Kidney tubule cell (primary cell): Measurements from ENCODE around the gene NT5DC1.

Experiments used
- DNase-seq: peaks from one replicate; pipeline ENCODE4 v3.0.0-alpha.2; 2018; ENCODE audit warnings: low spot score

NT5DC1 gene

DNA sequence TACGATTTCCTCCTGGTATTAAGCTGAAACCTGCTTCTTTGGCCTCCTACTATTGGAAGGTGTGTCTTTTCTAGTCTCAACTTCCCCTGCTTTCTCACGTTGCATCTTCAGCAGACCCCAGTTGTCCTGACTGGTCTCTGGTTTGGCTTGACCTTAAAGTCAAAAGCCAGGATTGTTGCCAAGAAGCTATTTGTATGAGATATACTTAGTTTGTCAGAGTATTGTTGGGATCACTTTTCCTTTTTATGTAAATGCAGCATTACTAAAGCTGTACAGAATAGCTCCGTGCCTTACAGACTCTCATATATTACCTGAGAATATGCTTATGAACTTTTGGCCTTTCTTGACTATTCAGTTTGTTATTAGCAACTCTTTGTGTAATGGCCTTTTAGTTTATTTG is 92.1 kb downstream of the NT5DC1 start:
- no peak for DNase-seq

DNA sequence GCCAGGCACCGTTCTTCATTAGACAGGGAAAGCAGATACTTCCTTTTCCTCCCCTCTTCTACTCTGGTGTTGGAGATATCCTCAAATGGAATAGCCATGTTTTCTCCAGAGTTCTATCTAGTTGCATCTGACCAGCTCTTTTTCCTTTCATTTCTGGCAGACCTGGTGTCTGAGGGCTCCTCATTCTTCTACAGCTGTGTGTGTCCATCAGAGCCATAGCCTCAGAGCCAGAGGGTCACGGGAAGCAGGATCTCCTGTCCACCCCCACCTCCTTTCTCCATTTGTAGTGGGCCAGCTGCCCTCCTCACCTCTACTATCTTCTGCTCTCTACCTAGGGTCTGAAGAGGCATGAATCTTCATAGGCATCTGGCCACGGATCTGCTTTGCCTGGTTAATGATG is 96.2 kb downstream of the NT5DC1 start:
- no peak for DNase-seq

DNA sequence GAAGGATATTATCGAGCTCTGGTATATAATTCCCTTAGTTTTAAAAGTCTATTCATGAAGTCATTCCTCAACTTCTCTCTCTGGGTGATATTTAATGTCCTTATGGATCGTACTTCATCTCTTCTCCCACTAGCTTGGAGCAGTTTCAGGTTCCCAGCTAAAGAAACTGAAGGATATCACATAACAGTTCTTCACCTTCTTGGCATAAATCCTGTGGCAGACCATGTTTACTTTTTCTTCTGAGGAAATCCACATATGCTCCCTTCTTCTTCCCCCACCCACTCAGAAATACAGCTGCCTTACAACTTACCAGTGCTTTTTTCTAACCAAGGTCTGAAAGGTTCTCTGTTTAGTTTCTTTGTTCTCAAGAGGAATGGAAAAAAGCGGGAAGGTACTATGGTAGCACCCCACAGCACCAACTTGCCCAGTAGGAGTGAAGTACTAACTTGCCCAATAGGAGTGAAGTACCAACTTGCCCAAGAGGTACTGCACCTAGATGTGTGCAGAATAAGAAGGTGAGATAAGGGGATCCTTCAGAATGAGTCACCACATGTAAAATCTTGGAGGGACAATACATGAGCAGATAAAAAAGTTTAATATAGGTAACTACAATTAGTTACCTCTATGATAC is 100.1 kb downstream of the NT5DC1 start:
- no peak for DNase-seq

DNA sequence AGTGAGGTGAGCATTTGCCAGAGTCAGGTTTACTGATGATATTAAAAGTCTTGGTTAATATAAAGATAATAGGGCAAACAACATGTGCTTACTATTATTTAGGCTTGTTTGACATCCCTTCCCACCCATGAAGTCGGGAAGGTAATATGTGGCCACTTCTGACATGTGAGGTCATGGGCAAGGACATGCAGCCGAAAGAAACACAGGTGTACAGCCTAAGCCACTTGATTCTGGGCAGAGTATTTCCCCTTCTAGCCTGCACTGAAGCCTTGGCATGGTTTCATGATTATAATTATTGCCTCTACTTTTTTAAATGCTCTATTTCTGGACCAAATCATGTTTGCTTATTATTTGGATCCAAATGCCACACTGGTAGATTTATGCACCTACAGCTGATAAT is 100.9 kb downstream of the NT5DC1 start:
- DNase-seq = no peak

DNA sequence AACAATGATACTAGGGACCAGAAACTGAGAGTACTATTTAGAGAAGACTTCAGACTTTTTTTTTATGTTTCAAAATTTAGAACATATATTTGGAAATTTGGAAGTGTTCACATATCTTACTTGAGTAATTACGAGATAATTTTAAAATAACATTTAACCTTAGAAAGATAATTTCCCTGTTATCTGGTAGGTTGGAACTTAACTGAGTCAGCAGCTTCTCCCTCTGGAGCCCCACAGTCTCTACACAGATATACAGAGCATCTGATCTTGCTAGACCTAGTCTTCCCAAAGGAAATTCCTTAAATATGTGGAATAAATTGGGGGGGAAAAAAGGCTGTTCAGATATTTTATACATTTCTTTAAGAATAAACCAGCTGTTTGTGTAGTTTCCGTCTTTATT is 104.6 kb downstream of the NT5DC1 start:
- DNase-seq = no peak

DNA sequence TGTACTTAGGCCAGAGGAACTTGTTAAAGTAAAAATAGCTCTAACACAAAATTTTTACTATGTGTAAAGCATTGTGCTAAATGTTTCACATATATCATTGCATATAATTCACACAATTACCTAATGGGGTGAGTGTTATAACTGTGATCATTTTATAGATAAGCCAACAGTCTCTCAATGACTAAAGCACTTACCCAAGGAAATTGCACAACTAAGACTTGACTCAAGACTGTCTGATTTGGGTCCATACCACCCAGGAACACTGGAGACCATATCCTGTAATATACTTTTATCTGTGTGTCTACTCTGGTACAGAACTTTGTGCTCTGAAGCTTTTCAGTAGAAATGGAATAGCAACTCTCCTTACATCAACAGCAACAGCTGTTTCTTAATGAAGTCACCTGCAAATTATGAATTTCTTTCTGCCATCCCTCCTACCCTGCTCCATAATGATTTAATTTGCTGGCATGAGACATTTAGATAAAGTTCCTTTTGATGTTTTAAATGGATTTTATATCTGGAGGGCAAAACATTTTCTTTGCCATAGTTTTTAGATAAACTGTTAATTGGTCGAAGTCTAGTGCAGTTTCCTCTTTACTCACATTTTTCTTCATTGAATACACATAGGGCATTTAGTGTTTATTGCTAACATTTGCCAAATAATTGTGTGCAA is 105.7 kb downstream of the NT5DC1 start:
- peak; percentile 14 for DNase-seq

DNA sequence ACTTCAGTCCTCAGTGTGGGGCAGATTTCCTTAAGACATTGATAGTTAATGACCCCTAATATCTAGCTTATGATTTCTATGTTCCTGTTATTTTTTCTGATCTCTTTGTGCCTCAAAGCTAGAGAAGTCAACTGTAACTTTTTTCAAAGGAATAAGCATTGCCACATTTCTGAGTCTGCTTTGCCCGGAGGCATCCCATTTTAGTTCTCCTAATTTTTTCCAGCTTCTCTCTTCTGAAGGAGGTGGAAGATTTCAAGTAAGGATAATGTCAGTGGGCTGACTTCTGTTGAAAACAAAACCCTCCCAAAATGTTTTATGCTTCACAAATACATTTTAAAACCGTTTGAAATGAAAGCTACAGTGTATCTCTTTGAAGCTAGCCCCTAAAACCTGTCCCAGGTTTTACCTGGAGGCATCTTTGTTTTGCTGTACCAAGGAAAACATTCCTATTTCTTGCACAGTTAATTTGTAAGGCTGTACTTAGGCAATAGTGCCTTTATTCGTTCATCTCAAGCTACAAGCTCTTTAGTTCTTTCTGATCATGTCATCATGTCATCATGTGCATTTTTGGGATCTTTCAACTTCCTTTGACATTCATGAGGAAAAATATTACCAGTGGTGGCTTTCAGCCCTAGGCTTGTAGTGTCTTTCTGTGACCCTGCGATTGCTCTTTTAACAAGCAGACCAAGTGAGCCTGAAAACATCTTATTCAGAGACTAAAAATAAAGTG is 107.6 kb downstream of the NT5DC1 start:
- DNase-seq = no peak

DNA sequence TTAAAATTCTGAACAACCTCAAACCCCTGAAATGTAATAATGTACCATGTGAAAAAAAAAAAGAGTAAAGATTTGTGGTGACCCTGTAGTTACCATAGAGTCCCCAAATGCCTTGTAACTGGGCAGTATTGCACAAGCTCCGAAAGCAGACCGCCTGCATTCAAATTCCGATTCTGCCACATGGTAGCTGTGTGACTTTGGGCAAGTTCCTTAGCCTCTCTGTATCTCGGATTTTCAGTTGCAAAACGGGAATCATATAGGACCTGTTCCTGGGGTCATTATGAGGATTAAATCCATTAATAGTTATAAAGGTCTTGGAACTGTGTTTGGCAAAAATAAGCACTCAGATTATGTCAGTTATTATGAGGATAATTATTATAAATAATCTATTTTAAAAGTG is 109.7 kb downstream of the NT5DC1 start:
- no peak for DNase-seq

DNA sequence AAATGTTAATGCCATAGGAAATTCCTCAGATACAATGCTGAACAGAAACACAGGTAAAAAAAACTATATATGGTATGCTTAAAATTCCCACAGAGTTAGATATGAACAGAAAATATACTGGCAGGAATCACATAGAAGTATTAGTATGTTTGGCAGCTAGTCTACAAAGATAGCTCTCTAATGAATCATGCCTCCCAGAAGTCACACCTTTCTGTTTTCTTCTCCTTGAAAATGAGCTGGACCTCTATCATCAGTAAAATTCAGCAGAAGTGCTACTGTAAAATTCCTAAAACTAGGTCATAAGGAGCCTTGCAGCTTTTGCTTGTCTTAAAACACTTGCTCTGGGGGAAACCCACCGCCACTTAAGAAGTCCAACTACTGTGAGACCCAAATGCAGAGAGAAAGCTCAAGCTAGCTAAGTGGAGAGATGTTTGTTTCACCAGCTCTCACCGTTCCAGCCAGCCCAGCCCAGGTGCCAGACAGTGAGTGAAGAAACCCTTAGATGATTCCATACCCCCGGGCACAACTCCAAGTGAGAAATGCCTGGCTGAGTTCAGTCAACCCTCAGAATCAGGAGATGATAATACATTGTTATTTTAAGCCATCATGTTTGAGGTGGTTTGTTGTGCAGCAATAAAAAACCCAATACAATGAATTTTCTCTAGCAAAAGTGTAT is 110.2 kb downstream of the NT5DC1 start:
- DNase-seq = peak; percentile 81

DNA sequence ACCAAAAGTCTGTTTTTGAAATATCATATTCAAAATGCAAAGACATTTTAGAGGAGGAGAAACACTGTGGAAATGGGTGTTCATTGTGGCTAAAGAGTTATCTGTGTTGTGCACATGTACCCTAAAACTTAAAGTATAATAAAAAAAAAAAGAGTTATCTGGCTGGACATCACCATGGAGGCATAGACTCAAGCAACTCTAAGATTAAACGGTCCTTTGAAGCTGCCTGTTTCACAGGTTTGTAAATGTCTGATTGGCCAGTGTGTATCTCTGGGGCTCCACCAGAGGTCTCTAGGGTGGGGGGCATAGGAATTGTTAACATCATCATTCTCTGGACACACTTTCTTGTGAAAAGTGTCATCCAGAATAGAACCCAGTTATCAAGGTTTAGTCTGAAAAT is 114.0 kb downstream of the NT5DC1 start:
- no peak for DNase-seq

DNA sequence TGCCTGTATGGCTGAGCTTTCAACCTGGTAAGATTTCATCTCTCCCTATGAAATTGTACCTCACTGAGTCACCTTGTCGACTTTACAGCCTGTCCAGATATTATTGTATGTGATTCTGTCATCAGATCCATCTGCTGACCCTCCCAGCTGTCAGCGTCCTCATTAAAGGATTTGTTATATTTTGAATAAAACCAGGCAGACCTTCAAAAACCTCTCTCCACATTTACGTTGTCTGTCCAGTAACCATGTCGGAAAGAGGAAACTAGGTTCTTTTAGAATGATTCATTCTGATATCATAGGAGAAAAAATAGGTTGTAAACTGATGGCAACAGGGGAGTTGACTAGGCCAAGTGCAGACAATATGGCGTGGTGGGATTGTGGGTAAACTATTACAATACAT is 114.8 kb downstream of the NT5DC1 start:
- peak; percentile 14 for DNase-seq

DNA sequence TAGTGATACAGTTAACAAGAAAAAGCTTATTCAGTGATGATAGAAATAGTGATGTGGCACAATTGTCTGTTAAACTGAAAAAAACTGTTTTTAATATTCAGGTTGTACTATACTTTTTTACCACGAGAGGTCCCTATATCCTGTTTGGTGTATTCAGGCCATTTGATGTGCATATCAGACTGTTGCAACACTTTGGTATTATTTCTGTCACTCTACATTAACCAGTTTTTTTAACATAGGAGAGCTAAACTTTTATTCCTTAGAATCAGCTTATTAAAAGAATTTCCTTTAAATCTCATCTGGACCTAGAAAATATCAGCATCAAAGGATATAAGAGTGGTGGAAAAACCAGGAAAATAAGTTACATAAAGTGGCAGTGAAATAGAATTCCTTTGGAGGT is 116.4 kb downstream of the NT5DC1 start:
- DNase-seq = peak; percentile 44

DNA sequence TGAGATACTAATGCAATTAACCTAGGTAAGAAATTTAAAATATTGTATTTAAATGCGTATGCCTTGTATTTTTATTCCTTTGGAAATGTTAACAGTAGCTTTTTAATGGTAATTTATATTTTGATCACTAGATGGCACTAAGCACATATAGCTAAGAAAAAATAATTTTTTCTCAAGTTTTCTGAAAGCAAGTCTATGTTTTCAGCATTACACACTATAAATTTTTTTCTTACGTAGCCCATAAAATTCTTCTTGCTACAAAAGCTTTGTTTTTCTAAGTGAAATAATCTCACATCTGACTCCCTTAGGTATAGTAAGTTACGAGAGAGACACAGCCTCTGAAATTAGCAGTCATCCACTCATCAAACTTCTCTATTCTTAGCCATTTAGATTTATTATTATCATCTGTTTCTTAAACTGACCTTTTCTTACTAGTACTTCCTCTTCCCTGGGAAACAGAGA is 117.5 kb downstream of the NT5DC1 start:
- peak; percentile 24 for DNase-seq

DNA sequence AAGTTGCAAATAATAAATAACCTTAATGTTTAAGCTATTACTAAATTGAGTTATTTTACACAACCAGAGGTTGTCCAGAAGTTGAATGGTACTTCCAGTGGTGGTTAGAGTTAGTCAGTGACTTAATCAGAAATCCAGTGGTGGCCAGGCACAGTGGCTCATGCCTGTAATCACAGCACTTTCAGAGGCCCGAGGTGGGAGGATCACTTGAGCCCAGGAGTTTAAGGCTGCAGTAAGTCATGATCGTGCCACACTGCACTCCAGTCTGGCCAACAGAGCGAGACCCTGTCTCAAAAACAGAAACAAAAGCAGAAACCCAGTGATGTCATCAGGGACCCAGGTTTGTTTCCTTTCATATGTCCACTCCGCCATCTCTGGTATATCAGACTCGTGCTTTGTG is 118.2 kb downstream of the NT5DC1 start:
- DNase-seq = peak; percentile 36

DNA sequence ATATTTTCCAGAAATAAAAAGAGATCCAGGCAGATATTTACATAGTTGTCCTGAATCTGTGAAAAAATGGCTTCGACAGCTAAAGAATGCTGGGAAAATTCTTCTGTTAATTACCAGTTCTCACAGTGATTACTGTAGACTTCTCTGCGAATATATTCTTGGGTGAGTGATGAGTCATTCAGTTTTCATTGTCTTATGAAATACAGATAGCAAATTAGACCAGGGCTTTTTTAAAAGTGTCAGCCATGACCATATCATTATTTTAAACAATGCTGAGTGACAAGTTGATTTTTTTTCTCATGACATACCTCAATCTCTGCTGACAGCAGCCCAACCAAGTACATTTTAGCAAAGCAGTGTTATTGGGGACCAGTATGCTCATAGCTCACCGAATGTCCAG is 120.4 kb downstream of the NT5DC1 start:
- no peak for DNase-seq

DNA sequence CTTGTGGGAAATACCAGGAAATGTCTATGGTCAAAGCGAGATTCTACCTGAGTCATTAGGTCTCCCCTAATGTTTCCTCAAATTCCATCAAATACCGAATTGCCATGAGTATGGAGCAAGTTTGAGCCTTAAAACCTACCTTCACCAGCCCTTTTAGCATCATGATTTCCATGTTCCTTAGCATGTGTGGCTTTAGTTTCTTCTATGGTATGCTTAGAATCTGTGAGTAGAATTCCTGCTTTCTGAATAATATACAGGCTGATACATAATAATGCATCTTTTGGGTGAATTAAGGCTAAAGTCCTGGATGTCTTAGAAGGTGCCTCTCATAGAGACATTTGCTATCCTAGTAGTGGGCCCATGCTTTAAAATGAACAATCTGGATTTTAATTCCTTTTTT is 121.3 kb downstream of the NT5DC1 start:
- no peak for DNase-seq

DNA sequence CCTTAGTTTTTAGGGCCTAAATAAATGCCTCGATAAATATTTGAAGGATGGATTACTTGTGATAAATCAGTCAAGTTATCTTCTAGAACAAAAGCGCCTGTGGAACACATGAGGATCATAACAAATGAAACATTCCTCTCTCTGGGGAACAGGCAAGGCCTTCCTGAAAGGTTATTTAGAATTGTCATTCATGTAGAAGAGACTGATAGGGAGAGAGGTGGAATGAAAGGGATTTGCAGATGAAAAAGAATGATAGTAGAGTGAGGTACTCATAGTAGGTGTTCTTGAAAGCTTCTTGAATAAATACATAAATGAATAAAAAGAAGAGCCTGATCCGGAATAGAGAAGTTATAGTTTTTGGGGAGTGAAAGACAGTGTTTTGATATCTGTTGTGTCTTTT is 122.7 kb downstream of the NT5DC1 start:
- no peak for DNase-seq

DNA sequence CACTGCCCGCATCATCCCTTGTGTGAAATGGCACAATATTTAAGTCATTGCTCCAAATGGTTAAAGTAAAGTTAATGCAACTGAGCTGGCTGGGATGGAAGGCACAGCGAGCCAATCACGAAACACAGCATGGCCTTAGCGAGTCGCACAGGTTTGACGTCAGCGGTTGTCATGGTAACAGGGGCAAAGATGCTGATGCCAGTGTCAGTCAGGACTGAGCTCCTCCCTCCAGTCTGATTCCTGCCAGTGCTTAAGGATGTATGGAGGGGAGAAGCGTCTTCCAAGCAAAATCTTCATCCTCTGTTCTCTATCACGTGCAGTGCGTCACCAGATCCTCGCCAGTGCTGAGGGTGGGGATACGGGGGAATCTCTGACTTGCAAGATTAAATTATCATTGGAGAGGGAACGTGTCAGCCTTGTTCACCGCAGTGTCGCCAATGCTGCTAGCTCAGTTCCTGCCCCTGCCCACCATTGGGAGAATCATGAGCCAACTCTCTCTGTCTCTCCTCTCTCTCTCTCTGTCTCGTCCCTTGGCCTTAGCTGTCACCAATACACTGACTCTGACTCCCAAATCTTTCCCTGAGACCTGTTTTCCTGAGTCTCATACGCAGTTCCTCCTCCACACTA is 128.7 kb downstream of the NT5DC1 start:
- peak; percentile 41 for DNase-seq

DNA sequence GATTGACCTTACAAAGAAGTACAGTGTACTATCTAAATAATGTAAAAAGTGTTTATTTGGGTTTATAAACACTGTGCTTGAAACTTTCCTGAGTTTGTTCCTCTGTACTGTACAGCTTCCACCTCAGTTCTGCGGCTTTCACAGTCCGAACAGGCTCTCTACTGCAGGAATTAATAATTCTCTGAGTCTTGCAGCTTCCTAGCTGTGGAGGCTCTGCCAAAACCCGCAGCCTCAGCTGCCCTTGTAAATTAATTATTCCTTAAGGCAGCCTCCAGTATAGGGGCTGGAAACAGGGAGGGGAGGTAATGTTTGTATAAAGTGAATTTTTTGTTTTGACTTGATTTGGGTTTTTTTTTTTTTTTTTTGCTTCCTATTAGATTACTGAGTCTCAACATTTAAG is 134.0 kb downstream of the NT5DC1 start:
- no peak for DNase-seq

DNA sequence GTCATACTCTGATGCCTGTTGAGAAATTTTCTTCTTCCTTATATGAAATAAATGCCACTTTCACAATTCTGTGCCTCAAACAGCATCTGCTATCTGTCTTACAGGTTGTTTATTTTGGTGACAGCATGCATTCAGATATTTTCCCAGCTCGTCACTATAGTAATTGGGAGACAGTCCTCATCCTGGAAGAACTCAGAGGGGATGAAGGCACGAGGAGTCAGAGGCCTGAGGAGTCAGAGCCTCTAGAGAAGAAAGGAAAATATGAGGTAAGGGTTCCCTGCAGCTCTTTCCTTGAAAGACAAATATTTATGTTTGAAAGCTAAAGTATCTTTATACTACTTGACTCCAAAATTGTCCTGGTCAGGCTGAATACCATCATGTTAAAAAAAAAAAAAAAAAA is 137.4 kb downstream of the NT5DC1 start:
- DNase-seq = no peak

DNA sequence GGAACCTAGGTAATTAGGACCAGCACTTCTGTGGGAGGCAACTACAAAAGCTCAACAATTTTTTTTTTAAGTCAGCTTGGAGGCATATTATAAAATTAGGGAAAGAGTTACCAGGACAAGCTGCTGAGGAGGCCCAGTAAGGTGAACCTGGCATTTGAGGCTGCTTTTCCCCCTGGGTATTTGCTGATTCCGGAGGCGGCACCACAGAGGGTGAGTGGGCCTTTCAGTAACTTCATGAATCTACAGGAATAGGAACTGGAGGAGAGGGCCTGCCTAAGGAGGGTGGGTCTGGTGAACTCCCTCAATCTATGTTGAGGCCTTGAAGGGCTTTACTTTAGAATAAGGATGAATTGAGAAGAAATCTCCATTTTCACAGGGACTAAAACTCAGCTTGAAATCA is 138.6 kb downstream of the NT5DC1 start:
- DNase-seq = no peak

DNA sequence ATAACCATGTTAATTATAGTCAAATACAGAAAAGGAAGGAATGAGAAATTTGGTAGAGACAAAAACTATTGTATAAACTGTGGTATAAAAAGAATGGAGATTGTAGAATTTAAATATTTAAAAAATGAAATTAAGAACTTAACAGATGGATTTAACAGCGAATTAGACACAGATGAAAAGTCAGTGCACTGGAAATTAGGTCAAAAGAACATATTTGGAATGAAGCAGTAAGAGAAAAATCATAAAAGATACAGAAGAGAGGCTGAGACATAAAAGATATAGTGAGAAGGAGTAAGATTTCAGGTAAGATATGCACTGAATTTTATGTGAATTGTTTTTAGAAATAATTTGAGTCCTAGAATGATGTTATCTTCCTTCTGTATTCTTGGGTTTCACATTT is 139.2 kb downstream of the NT5DC1 start:
- DNase-seq = no peak
